ENCODE data around the gene GNA12.
"Not testable (repeated sequence)": the region's sequence is repeated elsewhere in the genome, so short reads cannot be mapped to it uniquely, and the experiment has no call there.

GNA12 gene

GRCh38 chr7:2725178-2726105 is 118.7 kb downstream of the GNA12 start:
- H3K4me1 ChIP-seq, result peaks cover 3% of the 10 kb centered on the region
- no peak overlapping the region for H3K4me3 ChIP-seq (ENCODE audit: low read depth, low read length)
- no peaks in the 10 kb centered on the region for H3K27me3 ChIP-seq
- H3K36me3 ChIP-seq, result peaks cover 17% of the 10 kb centered on the region
- no peak for TF ChIP-seq CTCF (IDR thresholded peaks at IDR 0.05; ENCODE audit: low read depth, low read length)
- DNase-seq, result peak; percentile 2
- no peaks in the 10 kb centered on the region for H3K9me3 ChIP-seq

GRCh38 chr7:2724453-2725177 is 119.5 kb downstream of the GNA12 start:
- no peak for TF ChIP-seq CTCF (IDR thresholded peaks at IDR 0.05; ENCODE audit: low read depth, low read length)
- H3K36me3 ChIP-seq, result peaks cover 11% of the 10 kb centered on the region
- H3K9me3 ChIP-seq, result no peaks in the 10 kb centered on the region
- H3K4me1 ChIP-seq, result peaks cover 3% of the 10 kb centered on the region
- no peak overlapping the region for H3K4me3 ChIP-seq (ENCODE audit: low read depth, low read length)
- peak; percentile 2 for DNase-seq
- no peaks in the 10 kb centered on the region for H3K27me3 ChIP-seq

GRCh38 chr7:2724036-2724435 is 120.1 kb downstream of the GNA12 start:
- not testable (repeated sequence) for H3K27me3 ChIP-seq; H3K4me3 ChIP-seq (ENCODE audit: low read depth, low read length); H3K9me3 ChIP-seq; H3K4me1 ChIP-seq
- peak; percentile 3 for DNase-seq
- peaks cover 11% of the 10 kb centered on the region for H3K36me3 ChIP-seq

- TF ChIP-seq CTCF (IDR thresholded peaks at IDR 0.05; ENCODE audit: low read depth, low read length), result no peak
- no peak for DNase-seq
- peaks cover 3% of the 10 kb centered on the region for H3K4me1 ChIP-seq
- peaks cover 13% of the 10 kb centered on the region for H3K36me3 ChIP-seq
- H3K27me3 ChIP-seq, result no peaks in the 10 kb centered on the region
- no peak overlapping the region for H3K4me3 ChIP-seq (ENCODE audit: low read depth, low read length)
- no peaks in the 10 kb centered on the region for H3K9me3 ChIP-seq
Measured at GRCh38 chr7:2723138-2723850, 120.8 kb downstream of the GNA12 start.

GRCh38 chr7:2722591-2722990 is 121.5 kb downstream of the GNA12 start:
- H3K36me3 ChIP-seq, result peaks cover 14% of the 10 kb centered on the region
- peaks cover 10% of the 10 kb centered on the region for H3K4me1 ChIP-seq
- no peaks in the 10 kb centered on the region for H3K27me3 ChIP-seq
- H3K4me3 ChIP-seq (ENCODE audit: low read depth, low read length), result no peak overlapping the region
- TF ChIP-seq CTCF (IDR thresholded peaks at IDR 0.05; ENCODE audit: low read depth, low read length), result no peak
- no peak for DNase-seq
- no peaks in the 10 kb centered on the region for H3K9me3 ChIP-seq

GRCh38 chr7:2721842-2722241 is 122.3 kb downstream of the GNA12 start:
- H3K4me1 ChIP-seq, result peaks cover 18% of the 10 kb centered on the region
- no peaks in the 10 kb centered on the region for H3K9me3 ChIP-seq
- H3K36me3 ChIP-seq, result peaks cover 12% of the 10 kb centered on the region
- no peaks in the 10 kb centered on the region for H3K27me3 ChIP-seq
- no peak for DNase-seq
- no peak for TF ChIP-seq CTCF (IDR thresholded peaks at IDR 0.05; ENCODE audit: low read depth, low read length)
- no peak overlapping the region for H3K4me3 ChIP-seq (ENCODE audit: low read depth, low read length)

Data from BE2C (cell line).